Keratinocyte (primary cell): ENCODE measurements around the gene TXK. TPM values are rescaled to one million over a fixed set of nuclear protein-coding genes. Genes with fewer than 3 reads are reported as not detected.

Experiments used
- DNase-seq: peaks from one replicate; pipeline ENCODE4 v3.0.0-alpha.2; 2011; ENCODE audit warnings: low read depth, missing footprints, low spot score
- FAIRE-seq: peaks from 2 replicates; lab custom pipeline; 2011; peaks lifted over from hg19 to GRCh38; lab: Jason Lieb, UNC
- H2AFZ ChIP-seq: 2 replicates; pipeline ENCODE4 v1.6.0; 2012; ENCODE audit warnings: low read length, control low read depth, inconsistent platforms; ENCODE audit not compliant: control insufficient read depth
- H3K27ac ChIP-seq: 2 replicates; pipeline ENCODE4 v1.5.1; 2011; ENCODE audit warnings: low read length; ENCODE audit not compliant: control insufficient read depth, insufficient read depth
- H3K27me3 ChIP-seq: 3 replicates; pipeline ENCODE4 v1.6.0; 2011; ENCODE audit warnings: low read length; ENCODE audit not compliant: control insufficient read depth, insufficient read depth; ENCODE audit errors: extremely low read depth
- H3K36me3 ChIP-seq, 2 experiments: 2 replicates in 1 of 2; 3 replicates in 1 of 2; pipeline ENCODE4 v1.5.1; 2011; ENCODE audit warnings: low read length in 2 of 2, mild to moderate bottlenecking in 1 of 2; ENCODE audit not compliant: control insufficient read depth in 2 of 2, insufficient read depth in 2 of 2; ENCODE audit errors: extremely low read depth in 1 of 2
- H3K4me1 ChIP-seq: 3 replicates; pipeline ENCODE4 v1.5.1; 2011; ENCODE audit warnings: low read length; ENCODE audit not compliant: control insufficient read depth, insufficient read depth; ENCODE audit errors: extremely low read depth
- H3K4me2 ChIP-seq: 3 replicates; pipeline ENCODE4 v1.6.0; 2011; ENCODE audit warnings: low read depth, low read length; ENCODE audit not compliant: control insufficient read depth, insufficient read depth; ENCODE audit errors: extremely low read depth
- H3K4me3 ChIP-seq, 3 experiments: fragments of 200-600 bp in 1 of 3; sonication (generic) in 1 of 3; 2 replicates in 2 of 3; 3 replicates in 1 of 3; pipeline ENCODE4 v1.5.1; 2011 to 2016; ENCODE audit warnings: low read length in 3 of 3, mild to moderate bottlenecking in 3 of 3, control low read depth in 2 of 3, inconsistent platforms in 1 of 3, low read depth in 1 of 3, mixed read lengths in 1 of 3, mixed run types in 1 of 3, moderate library complexity in 1 of 3; ENCODE audit not compliant: control insufficient read depth in 2 of 3, insufficient read depth in 2 of 3; ENCODE audit errors: extremely low read depth in 1 of 3
- H3K79me2 ChIP-seq: 2 replicates; pipeline ENCODE4 v1.6.0; 2012; ENCODE audit warnings: low read length; ENCODE audit not compliant: control insufficient read depth, insufficient read depth
- H3K9ac ChIP-seq: 3 replicates; pipeline ENCODE4 v1.6.0; 2011; ENCODE audit warnings: low read length; ENCODE audit not compliant: control insufficient read depth, insufficient read depth; ENCODE audit errors: extremely low read depth
- H3K9me1 ChIP-seq: 3 replicates; pipeline ENCODE4 v1.6.0; 2011; ENCODE audit warnings: low read length; ENCODE audit not compliant: control insufficient read depth, insufficient read depth; ENCODE audit errors: extremely low read depth
- H3K9me3 ChIP-seq: 2 replicates; pipeline ENCODE4 v1.5.1; 2012; ENCODE audit warnings: low read depth, low read length; ENCODE audit not compliant: control insufficient read depth
- H4K20me1 ChIP-seq: 3 replicates; pipeline ENCODE4 v1.6.0; 2011; ENCODE audit warnings: low read length; ENCODE audit not compliant: control insufficient read depth, insufficient read depth; ENCODE audit errors: extremely low read depth
- EZH2 ChIP-seq: IDR thresholded peaks from one replicate; pipeline ENCODE4 v1.6.1; 2012; ENCODE audit warnings: inconsistent platforms, mild to moderate bottlenecking, low read length, moderate library complexity
- dilution Hi-C: fragments of 300-500 bp; cut with MboI; formaldehyde crosslinking; loops from one replicate; pipeline ENCODE4 v1.7.0; 2020; ENCODE audit warnings: low sequenced_read_pairs; ENCODE audit not compliant: extremely low pct_ligation_motif_present
- polyA plus RNA-seq, 5 experiments: library from polyadenylated mRNA; depleted of rRNA in 3 of 5; stranded (reverse) in 3 of 5; stranded (forward) in 1 of 5; unstranded in 1 of 5; fragments of >200 nt; gene quantifications; 1 replicate in 1 of 5; 2 replicates in 3 of 5; 3 replicates in 1 of 5; pipeline versions ENCODE4 v1.2.1 to v1.2.3, GENCODE V29; 2011 to 2012; ENCODE audit warnings: missing spikeins in 2 of 5, low read depth in 1 of 5, low replicate concordance in 1 of 5
- TF ChIP-seq, protein P1 (sequence below), 3 experiments: IDR thresholded peaks in 1 of 3; conservative IDR thresholded peaks in 1 of 3; optimal IDR thresholded peaks in 1 of 3; 2 replicates in 2 of 3; 3 replicates in 1 of 3; pipeline versions ENCODE3 to v1.5.1; 2011; ENCODE audit warnings: low read length in 3 of 3, mild to moderate bottlenecking in 3 of 3, moderate library complexity in 2 of 3, control low read depth in 1 of 3, inconsistent platforms in 1 of 3; ENCODE audit not compliant: insufficient read depth in 2 of 3; ENCODE audit errors: extremely low read depth in 1 of 3

Gene TXK
- polyA plus RNA-seq, 1 donor (not counting 4 experiments of a cell fraction or from before 2014, with no cell fraction given), result 0.12 TPM

DNA sequence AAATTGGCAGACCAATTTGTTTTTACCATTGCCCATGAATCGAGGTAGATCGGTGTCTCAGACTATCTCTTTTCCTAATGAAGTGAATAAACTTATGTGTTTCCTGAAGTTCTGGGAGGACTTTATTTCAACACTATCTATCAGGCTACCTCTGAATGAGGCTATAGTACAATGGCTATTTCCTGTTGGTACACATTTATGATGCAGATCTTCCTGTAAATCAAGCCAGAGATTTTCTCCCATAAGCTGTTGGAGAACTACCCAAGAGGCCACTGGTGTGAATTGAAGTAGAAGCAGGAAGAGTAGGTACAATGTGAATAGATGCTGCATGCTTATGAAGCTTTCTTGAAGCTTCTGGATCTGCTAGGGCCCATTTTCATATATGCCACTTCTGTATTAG lies 16.0 kb downstream of the TXK start:
- H3K79me2 ChIP-seq, result no peaks in the 10 kb centered on the region
- no peaks in the 10 kb centered on the region for H3K9me1 ChIP-seq
- no peak overlapping the region for H3K4me2 ChIP-seq
- no peaks in the 10 kb centered on the region for H3K27me3 ChIP-seq
- no peak overlapping the region for H3K27ac ChIP-seq
- no peak overlapping the region for H3K9ac ChIP-seq
- no peaks in the 10 kb centered on the region for H3K4me1 ChIP-seq
- TF ChIP-seq EZH2, result no peak
- TF ChIP-seq, protein P1, sequence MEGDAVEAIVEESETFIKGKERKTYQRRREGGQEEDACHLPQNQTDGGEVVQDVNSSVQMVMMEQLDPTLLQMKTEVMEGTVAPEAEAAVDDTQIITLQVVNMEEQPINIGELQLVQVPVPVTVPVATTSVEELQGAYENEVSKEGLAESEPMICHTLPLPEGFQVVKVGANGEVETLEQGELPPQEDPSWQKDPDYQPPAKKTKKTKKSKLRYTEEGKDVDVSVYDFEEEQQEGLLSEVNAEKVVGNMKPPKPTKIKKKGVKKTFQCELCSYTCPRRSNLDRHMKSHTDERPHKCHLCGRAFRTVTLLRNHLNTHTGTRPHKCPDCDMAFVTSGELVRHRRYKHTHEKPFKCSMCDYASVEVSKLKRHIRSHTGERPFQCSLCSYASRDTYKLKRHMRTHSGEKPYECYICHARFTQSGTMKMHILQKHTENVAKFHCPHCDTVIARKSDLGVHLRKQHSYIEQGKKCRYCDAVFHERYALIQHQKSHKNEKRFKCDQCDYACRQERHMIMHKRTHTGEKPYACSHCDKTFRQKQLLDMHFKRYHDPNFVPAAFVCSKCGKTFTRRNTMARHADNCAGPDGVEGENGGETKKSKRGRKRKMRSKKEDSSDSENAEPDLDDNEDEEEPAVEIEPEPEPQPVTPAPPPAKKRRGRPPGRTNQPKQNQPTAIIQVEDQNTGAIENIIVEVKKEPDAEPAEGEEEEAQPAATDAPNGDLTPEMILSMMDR (optimal IDR thresholded peaks at IDR 0.05 in 1 of 3, IDR thresholded peaks at IDR 0.05 in 1 of 3, conservative IDR thresholded peaks at IDR 0.05 in 1 of 3; ENCODE audit: extremely low read depth in 1 of 3, insufficient read depth in 2 of 3, low read length in 3 of 3), result no peak
- H3K4me3 ChIP-seq, result no peak overlapping the region
- H2AFZ ChIP-seq, result no peak overlapping the region
- no peaks in the 10 kb centered on the region for H3K9me3 ChIP-seq
- no peak for DNase-seq
- dilution Hi-C loops, result no loop called here
- H3K36me3 ChIP-seq, result no peaks in the 10 kb centered on the region
- FAIRE-seq, result no peak
- H4K20me1 ChIP-seq, result no peaks in the 10 kb centered on the region

DNA sequence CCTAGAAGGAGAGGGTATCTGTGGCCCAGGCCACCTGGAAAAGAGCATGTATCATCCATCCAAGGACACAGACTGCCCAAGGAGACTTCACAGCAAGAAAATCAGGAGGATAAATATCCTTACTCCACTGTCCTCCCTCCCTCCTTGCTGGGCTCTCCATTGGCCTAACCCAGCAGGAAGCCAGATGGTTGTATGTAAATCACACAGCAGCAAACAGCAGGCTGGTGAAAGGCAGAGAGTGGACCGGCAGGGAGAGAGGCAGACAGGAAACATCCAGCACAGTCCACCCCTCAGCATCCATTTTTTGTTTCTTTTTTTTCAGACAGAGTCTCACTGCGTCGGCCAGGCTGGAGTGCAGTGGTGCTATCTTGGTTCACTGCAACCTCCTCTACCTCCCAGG lies 17.5 kb downstream of the TXK start:
- Histone ChIP-seq H3K9ac (no peak overlapping the region), H3K4me3 (no peak overlapping the region), H3K27ac (no peak overlapping the region), H3K9me3 (no peaks in the 10 kb centered on the region), H2AFZ (no peak overlapping the region), H3K4me2 (no peak overlapping the region), H4K20me1 (no peaks in the 10 kb centered on the region), H3K36me3 (no peaks in the 10 kb centered on the region), H3K79me2 (no peaks in the 10 kb centered on the region), H3K27me3 (no peaks in the 10 kb centered on the region), H3K9me1 (no peaks in the 10 kb centered on the region), H3K4me1 (peaks cover 3% of the 10 kb centered on the region)
- dilution Hi-C loops, result no loop called here
- TF ChIP-seq, protein P1 (optimal IDR thresholded peaks at IDR 0.05 in 1 of 3, IDR thresholded peaks at IDR 0.05 in 1 of 3, conservative IDR thresholded peaks at IDR 0.05 in 1 of 3; ENCODE audit: extremely low read depth in 1 of 3, insufficient read depth in 2 of 3, low read length in 3 of 3), result no peak
- no peak for TF ChIP-seq EZH2
- no peak for DNase-seq
- FAIRE-seq, result no peak
